Smooth muscle cell (in vitro differentiated cells): ENCODE measurements around the gene AMT. TPM values are rescaled to one million over a fixed set of nuclear protein-coding genes. Genes with fewer than 3 reads are reported as not detected.
A peak's percentile ranks its signal among the peaks of the same experiment; 100 is the strongest.

Experiments used
- DNase-seq: peaks from one replicate; lab custom pipeline; 2025; ENCODE audit not compliant: unreplicated experiment; lab: John Stamatoyannopoulos, UW
- H2AFZ ChIP-seq: fragments of 200-600 bp; sonication (generic); 2 replicates; pipeline ENCODE4 v1.6.0; 2016; ENCODE audit warnings: antibody characterized with exemption, low read depth, mild to moderate bottlenecking
- H3F3A ChIP-seq: fragments of 200-600 bp; sonication (generic); 2 replicates; pipeline ENCODE4 v1.6.0; 2017; ENCODE audit warnings: antibody characterized with exemption, low read depth
- H3K27ac ChIP-seq: fragments of 200-600 bp; sonication (generic); 2 replicates; pipeline ENCODE4 v1.5.1; 2016; ENCODE audit warnings: low read depth, mild to moderate bottlenecking
- H3K27me3 ChIP-seq: fragments of 200-600 bp; sonication (generic); 2 replicates; pipeline ENCODE4 v1.6.1; 2016; ENCODE audit warnings: low read depth, mild to moderate bottlenecking
- H3K36me3 ChIP-seq: fragments of 200-600 bp; sonication (generic); 2 replicates; pipeline ENCODE4 v1.5.1; 2016; ENCODE audit warnings: low read depth
- H3K4me1 ChIP-seq: fragments of 200-600 bp; sonication (generic); 2 replicates; pipeline ENCODE4 v1.5.1; 2016; ENCODE audit warnings: low read depth
- H3K4me2 ChIP-seq: fragments of 200-600 bp; sonication (generic); 2 replicates; pipeline ENCODE4 v1.6.0; 2016; ENCODE audit warnings: mild to moderate bottlenecking
- H3K4me3 ChIP-seq: fragments of 200-600 bp; sonication (generic); 2 replicates; pipeline ENCODE4 v1.5.1; 2016; ENCODE audit warnings: mild to moderate bottlenecking
- H3K79me2 ChIP-seq: fragments of 200-600 bp; sonication (generic); 2 replicates; pipeline ENCODE4 v1.6.0; 2016; ENCODE audit warnings: low read depth, mild to moderate bottlenecking
- H3K9ac ChIP-seq: fragments of 200-600 bp; sonication (generic); 2 replicates; pipeline ENCODE4 v1.6.0; 2016; ENCODE audit warnings: low read depth
- H3K9me3 ChIP-seq: fragments of 200-600 bp; sonication (generic); replicated peaks from 2 replicates; pipeline ENCODE4 v1.5.1; 2016; ENCODE audit warnings: low read depth
- H4K20me1 ChIP-seq: fragments of 200-600 bp; sonication (generic); 2 replicates; pipeline ENCODE4 v1.6.0; 2016; ENCODE audit warnings: low read depth
- CTCF ChIP-seq: fragments of 200-600 bp; sonication (generic); IDR thresholded peaks from 2 replicates; pipeline ENCODE4 v1.5.1; 2017; ENCODE audit warnings: borderline replicate concordance, mild to moderate bottlenecking, antibody characterized with exemption; ENCODE audit not compliant: insufficient read depth, poor library complexity, severe bottlenecking
- WGBS: methylation state at CpG from one replicate; pipeline ENCODE4 v1.1.7; 2016; ENCODE audit warnings: low lambda C conversion rate; 5-methylcytosine and 5-hydroxymethylcytosine counted together
- polyA plus RNA-seq: library from polyadenylated mRNA; unstranded; fragments of >200 nt; fragmentation: Nextera tagmentation; extraction: Ambion mirVana; gene quantifications from 2 replicates; pipeline ENCODE4 v1.2.1, GENCODE V29; 2016
- total RNA-seq: library from RNA; depleted of rRNA; stranded (reverse); fragments of >200 nt; gene quantifications from 2 replicates; pipeline ENCODE4 v1.2.3, GENCODE V29; 2014

AMT gene
- total and polyA plus RNA-seq, 2 experiments from 2014 or later = 16.1 to 19.3 TPM

GRCh38 chr3:49462222-49462621 is 39.9 kb upstream of the AMT start:
- Histone ChIP-seq H4K20me1 (no peaks in the 10 kb centered on the region), H3K36me3 (no peaks in the 10 kb centered on the region), H3K9me3 (no peaks in the 10 kb centered on the region), H3K4me2 (peak overlapping the region; percentile 34), H3K4me1 (peaks cover 26% of the 10 kb centered on the region), H3K27me3 (no peaks in the 10 kb centered on the region), H3K79me2 (no peaks in the 10 kb centered on the region), H3K9ac (peak overlapping the region; percentile 84), H2AFZ (peak overlapping the region; percentile 47), H3K27ac (peak overlapping the region; percentile 99), H3F3A (peaks cover 16% of the 10 kb centered on the region), H3K4me3 (no peak overlapping the region)
- TF ChIP-seq CTCF = no peak
- 25% methylated on average over 3 of the region's 3 CpGs for WGBS
- DNase-seq = no peak

- no peak for TF ChIP-seq CTCF
- Histone ChIP-seq H4K20me1 (no peaks in the 10 kb centered on the region), H3K36me3 (no peaks in the 10 kb centered on the region), H3F3A (peaks cover 16% of the 10 kb centered on the region), H3K27me3 (no peaks in the 10 kb centered on the region), H3K79me2 (no peaks in the 10 kb centered on the region), H3K4me2 (peak overlapping the region; percentile 34), H3K4me1 (peaks cover 26% of the 10 kb centered on the region), H3K4me3 (no peak overlapping the region), H3K27ac (peak overlapping the region; percentile 99), H3K9ac (peak overlapping the region; percentile 84), H2AFZ (peak overlapping the region; percentile 47), H3K9me3 (no peaks in the 10 kb centered on the region)
- no peak for DNase-seq
- 12% methylated on average over 1 of the region's 1 CpG for WGBS
Observed at GRCh38 chr3:49461443-49462171, 39.3 kb upstream of the AMT start.

GRCh38 chr3:49460956-49461355 is 38.7 kb upstream of the AMT start:
- H3K27ac ChIP-seq = peak overlapping the region; percentile 99
- no peaks in the 10 kb centered on the region for H3K36me3 ChIP-seq
- peaks cover 23% of the 10 kb centered on the region for H3K4me1 ChIP-seq
- H3K9ac ChIP-seq = peak overlapping the region; percentile 84
- TF ChIP-seq CTCF = no peak
- no peaks in the 10 kb centered on the region for H3K79me2 ChIP-seq
- 88% methylated on average over 4 of the region's 4 CpGs for WGBS
- DNase-seq = no peak
- H2AFZ ChIP-seq = no peak overlapping the region
- H3K4me2 ChIP-seq = peak overlapping the region; percentile 34
- H3K9me3 ChIP-seq = no peaks in the 10 kb centered on the region
- H4K20me1 ChIP-seq = no peaks in the 10 kb centered on the region
- no peaks in the 10 kb centered on the region for H3K27me3 ChIP-seq
- H3F3A ChIP-seq = peaks cover 16% of the 10 kb centered on the region
- H3K4me3 ChIP-seq = no peak overlapping the region

GRCh38 chr3:49460188-49460890 is 38.1 kb upstream of the AMT start:
- no peaks in the 10 kb centered on the region for H3K36me3 ChIP-seq
- peaks cover 18% of the 10 kb centered on the region for H3K4me1 ChIP-seq
- H3K4me3 ChIP-seq = no peak overlapping the region
- 90% methylated on average over 2 of the region's 2 CpGs for WGBS
- no peak overlapping the region for H3K9ac ChIP-seq
- H4K20me1 ChIP-seq = no peaks in the 10 kb centered on the region
- peak overlapping the region; percentile 99 for H3K27ac ChIP-seq
- peaks cover 16% of the 10 kb centered on the region for H3F3A ChIP-seq
- no peak overlapping the region for H2AFZ ChIP-seq
- DNase-seq = no peak
- no peak overlapping the region for H3K4me2 ChIP-seq
- no peak for TF ChIP-seq CTCF
- H3K27me3 ChIP-seq = no peaks in the 10 kb centered on the region
- H3K79me2 ChIP-seq = no peaks in the 10 kb centered on the region
- no peaks in the 10 kb centered on the region for H3K9me3 ChIP-seq
